WI38 (cell line): ENCODE results near the gene CCDC192.

Source experiments
- H3K4me3 ChIP-seq: 2 replicates; pipeline ENCODE4 v1.5.1; 2011; ENCODE audit warnings: low read depth, mild to moderate bottlenecking, control low read depth, low read length
- TF ChIP-seq, protein P1 (sequence below): IDR thresholded peaks from 2 replicates; pipeline ENCODE4 v1.5.1; 2012; ENCODE audit warnings: low read depth, mild to moderate bottlenecking, control low read depth, low read length

CCDC192 gene

DNA sequence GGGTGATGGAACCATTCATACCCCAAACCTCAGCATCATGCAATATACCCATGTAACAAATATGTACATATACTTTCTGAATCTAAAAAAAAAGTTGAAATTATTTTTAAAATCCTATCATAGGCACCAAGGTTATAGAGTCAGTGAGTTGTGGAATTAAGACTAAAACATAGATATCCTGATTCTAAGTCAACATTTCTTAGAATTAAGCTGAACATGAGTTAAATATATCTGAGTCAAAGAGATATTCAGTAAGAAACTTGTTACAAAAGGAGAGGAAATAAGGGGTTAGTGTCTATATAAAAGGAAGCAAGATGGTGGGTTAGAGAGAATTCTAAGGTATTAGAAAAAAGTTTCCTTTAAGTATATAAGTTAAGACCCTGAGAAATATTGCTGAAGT lies 89.9 kb downstream of the CCDC192 start:
- H3K4me3 ChIP-seq, result no peak overlapping the region
- TF ChIP-seq, protein P1, sequence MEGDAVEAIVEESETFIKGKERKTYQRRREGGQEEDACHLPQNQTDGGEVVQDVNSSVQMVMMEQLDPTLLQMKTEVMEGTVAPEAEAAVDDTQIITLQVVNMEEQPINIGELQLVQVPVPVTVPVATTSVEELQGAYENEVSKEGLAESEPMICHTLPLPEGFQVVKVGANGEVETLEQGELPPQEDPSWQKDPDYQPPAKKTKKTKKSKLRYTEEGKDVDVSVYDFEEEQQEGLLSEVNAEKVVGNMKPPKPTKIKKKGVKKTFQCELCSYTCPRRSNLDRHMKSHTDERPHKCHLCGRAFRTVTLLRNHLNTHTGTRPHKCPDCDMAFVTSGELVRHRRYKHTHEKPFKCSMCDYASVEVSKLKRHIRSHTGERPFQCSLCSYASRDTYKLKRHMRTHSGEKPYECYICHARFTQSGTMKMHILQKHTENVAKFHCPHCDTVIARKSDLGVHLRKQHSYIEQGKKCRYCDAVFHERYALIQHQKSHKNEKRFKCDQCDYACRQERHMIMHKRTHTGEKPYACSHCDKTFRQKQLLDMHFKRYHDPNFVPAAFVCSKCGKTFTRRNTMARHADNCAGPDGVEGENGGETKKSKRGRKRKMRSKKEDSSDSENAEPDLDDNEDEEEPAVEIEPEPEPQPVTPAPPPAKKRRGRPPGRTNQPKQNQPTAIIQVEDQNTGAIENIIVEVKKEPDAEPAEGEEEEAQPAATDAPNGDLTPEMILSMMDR, result no peak

DNA sequence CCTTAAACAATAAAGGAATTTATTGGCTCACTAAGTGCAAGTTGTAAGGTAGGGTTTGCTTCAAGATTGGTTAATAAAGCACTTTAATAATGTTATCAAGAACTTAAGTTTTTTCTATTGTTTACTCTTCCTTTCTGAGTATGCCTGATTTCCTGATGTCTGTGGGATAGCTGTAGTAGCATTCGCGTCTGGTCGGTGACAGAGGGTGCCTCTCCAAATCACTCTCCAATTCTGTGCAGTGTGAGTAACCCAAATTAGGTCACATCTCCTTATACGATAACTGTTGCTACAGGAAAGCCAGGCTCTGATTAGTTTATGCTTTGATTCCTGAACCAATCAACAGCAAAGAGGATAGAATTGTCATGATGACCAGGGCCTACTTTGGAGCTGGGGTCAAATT lies 90.7 kb downstream of the CCDC192 start:
- H3K4me3 ChIP-seq, result no peak overlapping the region

DNA sequence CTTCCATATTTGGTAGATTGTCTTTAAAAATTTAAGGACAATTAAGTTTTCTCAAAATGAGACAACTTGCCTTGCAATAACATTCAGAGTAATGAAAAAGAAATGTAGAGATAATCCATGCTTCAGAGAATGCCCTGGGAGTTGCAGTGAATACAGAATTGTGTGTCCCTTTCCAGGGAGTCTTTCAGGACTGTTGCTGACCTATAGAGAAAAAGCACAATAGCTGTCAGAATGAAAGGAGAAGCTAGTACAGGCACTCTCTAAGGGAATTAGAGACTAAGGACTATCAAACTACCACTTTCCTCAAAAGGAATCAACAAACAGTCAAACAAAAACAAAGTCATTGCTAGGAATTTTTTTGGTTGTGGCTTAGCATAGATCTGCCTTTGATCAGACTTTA lies 93.0 kb downstream of the CCDC192 start:
- H3K4me3 ChIP-seq, result no peak overlapping the region
- TF ChIP-seq, protein P1, result no peak

More for the DNA sequence above, 90.7 kb downstream of the CCDC192 start:
- TF ChIP-seq, protein P1, result no peak

DNA sequence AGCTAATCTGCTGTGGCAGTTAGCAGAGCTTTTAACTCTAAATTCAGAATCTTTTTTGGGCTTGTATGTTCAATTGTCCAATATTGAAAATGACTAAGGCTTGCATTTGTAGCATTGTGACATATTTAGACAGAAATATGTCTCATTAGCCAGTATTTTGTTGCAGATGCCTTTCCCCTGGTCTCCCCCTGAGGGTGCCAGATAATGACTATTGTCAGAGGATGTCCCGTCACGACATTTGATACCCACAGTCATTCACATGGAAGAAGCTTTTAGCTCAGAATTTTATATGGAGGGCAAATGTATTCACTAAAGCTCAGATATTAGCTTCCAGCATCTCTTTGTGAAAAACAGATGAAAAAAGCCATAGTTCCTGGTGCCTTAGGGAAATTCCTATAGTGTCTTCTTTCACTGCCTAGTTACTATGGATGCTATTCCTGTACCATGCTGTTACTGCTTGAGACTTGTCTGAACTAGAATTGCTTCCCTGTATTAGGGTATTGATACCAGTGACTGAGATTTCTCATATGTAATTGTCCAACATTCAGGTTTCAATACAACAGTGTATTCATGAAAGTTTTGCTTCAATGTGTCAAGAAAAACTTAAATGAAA lies 96.2 kb downstream of the CCDC192 start:
- TF ChIP-seq, protein P1, result no peak
- H3K4me3 ChIP-seq, result no peak overlapping the region

DNA sequence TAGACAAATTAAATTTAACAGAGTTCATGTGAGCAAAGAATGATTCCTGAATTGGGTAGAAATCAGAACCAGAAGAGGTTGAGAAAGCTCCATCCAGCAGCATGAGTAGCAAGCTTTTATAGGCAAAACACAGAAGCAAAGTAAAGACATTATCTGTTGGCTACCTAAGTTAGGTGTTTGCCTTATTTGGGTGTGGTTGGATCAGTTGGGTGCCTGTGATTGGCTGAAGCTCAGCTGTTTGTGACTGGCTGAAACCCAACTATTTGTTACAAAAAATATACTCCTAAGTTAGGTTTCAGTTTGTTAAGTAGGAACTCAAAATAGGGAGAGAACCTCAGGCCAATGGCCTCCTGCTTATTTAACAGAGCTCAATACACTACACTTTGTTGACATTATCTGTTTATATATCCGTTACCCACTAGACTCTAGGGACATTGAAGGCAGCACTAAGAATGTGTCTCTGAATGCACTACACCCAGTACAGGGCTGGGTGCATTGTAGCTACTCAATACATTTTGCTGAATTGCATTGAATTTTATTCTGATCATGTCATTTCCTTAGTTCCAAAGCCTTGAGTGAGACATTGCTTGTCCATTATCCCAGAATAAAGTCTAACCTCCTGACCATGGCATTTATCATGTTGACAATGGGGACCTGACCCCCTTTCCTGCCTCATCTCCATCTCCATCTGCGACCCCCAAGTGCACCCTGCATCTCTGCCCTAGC lies 98.7 kb downstream of the CCDC192 start:
- H3K4me3 ChIP-seq, result no peak overlapping the region
- TF ChIP-seq, protein P1, result no peak

DNA sequence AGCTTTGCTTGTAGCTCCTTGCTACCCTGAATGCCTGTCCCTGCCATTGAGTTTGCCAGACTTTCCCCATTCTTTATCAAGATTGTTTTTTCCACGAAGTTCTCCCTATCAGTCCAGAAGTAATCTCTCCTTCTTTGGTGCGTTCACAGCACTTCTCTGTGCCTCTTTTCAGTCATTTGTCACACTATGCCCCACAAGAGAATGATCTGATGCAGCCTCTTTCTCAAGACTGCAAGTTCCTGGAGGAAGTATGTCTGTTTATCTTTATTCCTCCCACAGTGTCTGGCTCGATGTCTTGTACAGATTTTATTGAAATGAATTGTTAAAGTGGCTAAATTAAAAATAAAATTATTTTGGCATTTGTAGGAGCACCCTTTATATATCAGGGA lies 99.3 kb downstream of the CCDC192 start:
- no peak overlapping the region for H3K4me3 ChIP-seq
- TF ChIP-seq, protein P1, result no peak

DNA sequence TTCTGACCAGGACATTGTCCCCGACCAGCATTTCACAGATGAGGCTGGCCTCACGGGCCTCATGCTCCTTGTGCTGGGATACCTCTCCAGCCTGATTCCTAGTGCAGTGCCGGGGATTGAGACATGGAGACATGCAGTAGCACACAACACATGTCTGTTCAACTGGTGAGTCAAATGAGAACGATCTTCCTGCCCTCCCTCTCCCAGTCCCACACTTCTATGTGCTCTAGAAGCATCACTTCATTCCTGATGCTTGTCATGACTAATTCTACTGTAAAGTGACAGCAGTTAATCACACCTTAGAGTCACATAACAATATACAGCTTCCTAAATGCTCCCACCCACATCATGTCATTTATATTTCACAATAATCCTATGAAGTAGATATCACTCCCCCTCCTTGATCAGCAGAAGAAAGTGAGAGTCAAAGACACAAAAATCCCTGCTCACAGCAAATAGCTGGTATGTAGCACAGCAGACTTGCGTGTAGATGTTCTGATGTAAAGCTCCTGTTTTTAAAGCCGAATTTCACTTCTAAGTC lies 101.8 kb downstream of the CCDC192 start:
- H3K4me3 ChIP-seq, result no peak overlapping the region
- TF ChIP-seq, protein P1, result no peak
